Measurements from ENCODE around the gene HBA2.

DNA sequence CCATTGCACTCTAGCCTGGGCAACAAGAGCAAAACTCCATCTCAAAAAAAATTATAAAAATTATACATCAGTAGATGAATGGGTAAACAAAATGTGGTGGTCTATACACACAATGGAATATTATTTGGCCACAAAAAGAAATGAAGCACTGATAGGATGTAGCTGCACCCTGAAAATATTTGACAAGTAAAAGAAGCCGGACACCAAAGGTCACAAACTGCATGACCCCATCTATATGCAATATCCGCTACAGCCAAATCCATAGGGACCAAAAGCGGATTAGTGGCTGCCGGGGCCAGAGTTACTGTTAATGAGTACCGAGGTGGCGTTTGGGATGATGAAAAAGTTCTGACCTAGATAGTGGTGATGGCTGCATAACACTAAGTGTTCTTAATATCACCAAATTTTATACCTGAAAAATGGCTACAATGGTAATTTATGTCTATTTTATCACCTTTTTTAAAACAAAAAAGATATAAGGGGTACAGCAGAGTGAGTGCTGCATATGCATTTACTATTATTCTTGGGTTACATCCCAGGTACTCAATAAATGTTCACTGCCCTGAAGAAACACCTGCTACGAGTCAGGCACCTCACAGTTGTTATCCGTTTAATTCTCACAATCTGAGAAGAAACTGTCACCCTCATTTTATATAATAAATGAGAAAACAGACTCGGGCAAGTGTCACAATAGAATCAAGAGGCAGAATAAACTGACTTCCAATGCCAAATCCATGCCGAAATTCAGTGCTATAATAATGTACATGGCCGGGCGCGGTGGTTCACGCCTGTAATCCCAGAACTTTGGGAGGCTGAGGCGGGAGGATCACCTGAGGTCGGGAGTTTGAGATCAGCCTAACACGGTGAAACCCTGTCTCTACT, 6.8 kb downstream of the HBA2 start:
- TF ChIP-seq, protein P1, sequence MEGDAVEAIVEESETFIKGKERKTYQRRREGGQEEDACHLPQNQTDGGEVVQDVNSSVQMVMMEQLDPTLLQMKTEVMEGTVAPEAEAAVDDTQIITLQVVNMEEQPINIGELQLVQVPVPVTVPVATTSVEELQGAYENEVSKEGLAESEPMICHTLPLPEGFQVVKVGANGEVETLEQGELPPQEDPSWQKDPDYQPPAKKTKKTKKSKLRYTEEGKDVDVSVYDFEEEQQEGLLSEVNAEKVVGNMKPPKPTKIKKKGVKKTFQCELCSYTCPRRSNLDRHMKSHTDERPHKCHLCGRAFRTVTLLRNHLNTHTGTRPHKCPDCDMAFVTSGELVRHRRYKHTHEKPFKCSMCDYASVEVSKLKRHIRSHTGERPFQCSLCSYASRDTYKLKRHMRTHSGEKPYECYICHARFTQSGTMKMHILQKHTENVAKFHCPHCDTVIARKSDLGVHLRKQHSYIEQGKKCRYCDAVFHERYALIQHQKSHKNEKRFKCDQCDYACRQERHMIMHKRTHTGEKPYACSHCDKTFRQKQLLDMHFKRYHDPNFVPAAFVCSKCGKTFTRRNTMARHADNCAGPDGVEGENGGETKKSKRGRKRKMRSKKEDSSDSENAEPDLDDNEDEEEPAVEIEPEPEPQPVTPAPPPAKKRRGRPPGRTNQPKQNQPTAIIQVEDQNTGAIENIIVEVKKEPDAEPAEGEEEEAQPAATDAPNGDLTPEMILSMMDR (IDR thresholded peaks at IDR 0.05; ENCODE audit: low read length), result no peak
- TF ChIP-seq EZH2 (IDR thresholded peaks at IDR 0.05; ENCODE audit: borderline replicate concordance, low read length), result no peak

Measured in OCI-LY1 (cell line).